MM.1S (cell line): ENCODE results near the gene ZNF787.
"Not testable (repeated sequence)": the region's sequence is repeated elsewhere in the genome, so short reads cannot be mapped to it uniquely, and the experiment has no call there.

ENCODE experiments used
- CTCF ChIP-seq: fragments of 300-600 bp; sonication (generic); IDR thresholded peaks from 2 replicates; pipeline ENCODE4 v1.5.1; 2016; ENCODE audit warnings: antibody characterized with exemption, low read length, mixed read lengths
- EZH2 ChIP-seq: fragments of 300-600 bp; sonication (generic); optimal IDR thresholded peaks from 2 replicates; pipeline ENCODE3; 2017; ENCODE audit warnings: low read depth, mild to moderate bottlenecking, antibody characterized with exemption, low read length, mixed read lengths
- EZH2phosphoT487 ChIP-seq: fragments of 300-600 bp; sonication (generic); IDR thresholded peaks from 2 replicates; pipeline ENCODE4 v1.6.1; 2018; ENCODE audit warnings: antibody characterized with exemption, low read length

GRCh38 chr19:56148955-56149655 lies 28.0 kb upstream of the ZNF787 start:
- TF ChIP-seq CTCF, EZH2, EZH2phosphoT487: not testable (repeated sequence)
